Thyroid gland (tissue), 4 donors: ENCODE results near the gene ZNF189. TPM values are rescaled to one million over a fixed set of nuclear protein-coding genes. Genes with fewer than 3 reads are reported as not detected.

Source experiments
- DNase-seq, 2 donors: peaks; one replicate each; pipeline ENCODE4 v3.0.0-alpha.2; 2019
- H3K27ac ChIP-seq, 3 donors: fragments of 200-600 bp; sonication (generic); 1 replicate in 2 of 3; 2 replicates in 1 of 3; pipeline ENCODE4 v1.5.1; 2016 to 2019; ENCODE audit warnings: mild to moderate bottlenecking in 1 of 3, moderate library complexity in 1 of 3
- H3K27me3 ChIP-seq: fragments of 200-600 bp; sonication (generic); one replicate; pipeline ENCODE4 v1.5.1; 2019
- H3K36me3 ChIP-seq, 2 donors: fragments of 200-600 bp; sonication (generic); one replicate each; pipeline ENCODE4 v1.5.1; 2016 to 2019
- H3K4me1 ChIP-seq, 2 donors: fragments of 200-600 bp; sonication (generic); one replicate each; pipeline ENCODE4 v1.5.1; 2017 to 2019
- H3K4me3 ChIP-seq, 3 donors: fragments of 200-600 bp; sonication (generic); replicated peaks in 1 of 3; 1 replicate in 2 of 3; 2 replicates in 1 of 3; pipeline ENCODE4 v1.5.1; 2016; ENCODE audit warnings: mild to moderate bottlenecking in 1 of 3
- H3K9me3 ChIP-seq: fragments of 200-600 bp; sonication (generic); one replicate; pipeline ENCODE4 v1.5.1; 2017
- CTCF ChIP-seq, 6 experiments: fragments of 200-600 bp in 3 of 6; fragments of 450-650 bp in 3 of 6; sonication (generic) in 3 of 6; IDR thresholded peaks; one replicate each; pipeline ENCODE4 v1.5.1; 2016 to 2019; ENCODE audit warnings: antibody characterized with exemption in 6 of 6, mild to moderate bottlenecking in 2 of 6, inconsistent platforms in 1 of 6, moderate library complexity in 1 of 6
- POLR2A ChIP-seq, 2 donors: fragments of 450-650 bp; IDR thresholded peaks; one replicate each; pipeline ENCODE4 v1.6.1; 2017; ENCODE audit warnings: antibody characterized with exemption in 2 of 2, mild to moderate bottlenecking in 2 of 2, moderate library complexity in 1 of 2
- WGBS, 2 donors: methylation state at CpG; one replicate each; pipeline ENCODE4 v1.1.5; 2017; 5-methylcytosine and 5-hydroxymethylcytosine counted together
- intact Hi-C: fragments of 100-400 bp; cut with DNase I; formaldehyde crosslinking; loops from one replicate; pipeline ENCODE4 v1.15.1; 2023
- total RNA-seq, 4 donors: library from RNA; depleted of rRNA; stranded (reverse); fragments of >200 nt; gene quantifications; one replicate each; pipeline ENCODE4 v1.2.3, GENCODE V29; 2016

Gene ZNF189
- total RNA-seq, 4 donors from 2014 or later = 21.6 to 34.1 (median 24.5) TPM

- intact Hi-C loops = no loop called here
- no peak overlapping the region for H3K4me3 ChIP-seq
- DNase-seq = no peak
- no peaks in the 10 kb centered on the region for H3K27me3 ChIP-seq
- no peaks in the 10 kb centered on the region for H3K4me1 ChIP-seq
- 87 to 91% methylated on average over 3 of the region's 3 CpGs for whole genome bisulfite sequencing, 2 donors
- no peaks in the 10 kb centered on the region for H3K9me3 ChIP-seq
- no peak overlapping the region for H3K27ac ChIP-seq
- TF ChIP-seq CTCF (IDR thresholded peaks at IDR 0.05) (no peak), POLR2A (IDR thresholded peaks at IDR 0.05) (no peak)
- no peaks in the 10 kb centered on the region for H3K36me3 ChIP-seq
Measured at GRCh38 chr9:101427957-101428655, 29.5 kb downstream of the ZNF189 start.

- Histone ChIP-seq H3K9me3 (no peaks in the 10 kb centered on the region), H3K27ac (no peak overlapping the region), H3K27me3 (no peaks in the 10 kb centered on the region), H3K4me3 (no peak overlapping the region), H3K4me1 (no peaks in the 10 kb centered on the region), H3K36me3 (no peaks in the 10 kb centered on the region)
- intact Hi-C loops = no loop called here
- TF ChIP-seq CTCF (IDR thresholded peaks at IDR 0.05) (no peak), POLR2A (IDR thresholded peaks at IDR 0.05) (no peak)
- no peak for DNase-seq
- WGBS, 2 donors = 74 to 78% methylated on average over 3 of the region's 3 CpGs
Measured at GRCh38 chr9:101428909-101429308, 30.3 kb downstream of the ZNF189 start.

- no peak for TF ChIP-seq POLR2A (IDR thresholded peaks at IDR 0.05)
- TF ChIP-seq CTCF (IDR thresholded peaks at IDR 0.05) = no peak
- intact Hi-C loops = no loop called here
- H3K36me3 ChIP-seq = no peaks in the 10 kb centered on the region
- no peak overlapping the region for H3K4me3 ChIP-seq
- DNase-seq = no peak
- no peaks in the 10 kb centered on the region for H3K4me1 ChIP-seq
- no peaks in the 10 kb centered on the region for H3K9me3 ChIP-seq
- WGBS, 2 donors = 87 to 94% methylated on average over 7 of the region's 7 CpGs
- H3K27ac ChIP-seq = no peak overlapping the region
- H3K27me3 ChIP-seq = no peaks in the 10 kb centered on the region
Measured at GRCh38 chr9:101429736-101430135, 31.1 kb downstream of the ZNF189 start.

GRCh38 chr9:101432171-101432570, 33.5 kb downstream of the ZNF189 start:
- Histone ChIP-seq H3K27ac (no peak overlapping the region), H3K36me3 (no peaks in the 10 kb centered on the region), H3K4me3 (no peak overlapping the region), H3K4me1 (no peaks in the 10 kb centered on the region), H3K27me3 (no peaks in the 10 kb centered on the region), H3K9me3 (no peaks in the 10 kb centered on the region)
- TF ChIP-seq POLR2A (IDR thresholded peaks at IDR 0.05) = no peak
- TF ChIP-seq CTCF (IDR thresholded peaks at IDR 0.05) = no peak
- intact Hi-C loops = no loop called here
- DNase-seq = no peak

- intact Hi-C loops = no loop called here
- TF ChIP-seq POLR2A (IDR thresholded peaks at IDR 0.05) = no peak
- TF ChIP-seq CTCF (IDR thresholded peaks at IDR 0.05) = no peak
Measured at GRCh38 chr9:101432740-101433139, 34.1 kb downstream of the ZNF189 start.

More at GRCh38 chr9:101432740-101433139, 34.1 kb downstream of the ZNF189 start:
- H3K27me3 ChIP-seq = no peaks in the 10 kb centered on the region
- H3K27ac ChIP-seq = no peak overlapping the region
- no peak for DNase-seq
- no peaks in the 10 kb centered on the region for H3K36me3 ChIP-seq
- H3K4me3 ChIP-seq = no peak overlapping the region
- 88 to 100% methylated on average over 1 of the region's 1 CpG for WGBS, 2 donors
- no peaks in the 10 kb centered on the region for H3K9me3 ChIP-seq
- H3K4me1 ChIP-seq = no peaks in the 10 kb centered on the region
